Measurements from ENCODE around the gene LASP1NB.
"Not testable (repeated sequence)": the region's sequence is repeated elsewhere in the genome, so short reads cannot be mapped to it uniquely, and the experiment has no call there.

Gene LASP1NB

DNA sequence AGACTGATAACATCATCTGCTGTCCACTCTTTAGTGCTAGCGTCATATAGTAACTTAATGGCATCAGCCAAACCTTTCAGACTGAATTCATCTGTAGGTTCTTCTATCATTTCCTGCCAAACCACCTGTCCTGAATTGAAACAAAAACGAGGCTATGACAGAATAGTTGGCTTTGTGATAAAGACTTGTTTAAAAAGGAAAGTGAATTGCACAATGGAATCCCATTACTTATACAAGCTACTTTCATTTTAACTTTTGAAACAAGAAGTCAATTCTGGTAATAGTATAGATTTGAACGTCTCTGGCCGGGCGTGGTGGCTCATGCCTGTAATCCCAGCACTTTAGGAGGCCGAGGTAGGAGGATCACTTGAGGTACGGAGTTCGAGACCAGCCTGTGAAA lies 18.2 kb downstream of the LASP1NB start:
- no peak overlapping the region for H3K4me3 Mint-ChIP-seq
- no peaks in the 10 kb centered on the region for H3K4me1 Mint-ChIP-seq
- no peaks in the 10 kb centered on the region for H3K9me3 Mint-ChIP-seq
- TF ChIP-seq, protein P1, sequence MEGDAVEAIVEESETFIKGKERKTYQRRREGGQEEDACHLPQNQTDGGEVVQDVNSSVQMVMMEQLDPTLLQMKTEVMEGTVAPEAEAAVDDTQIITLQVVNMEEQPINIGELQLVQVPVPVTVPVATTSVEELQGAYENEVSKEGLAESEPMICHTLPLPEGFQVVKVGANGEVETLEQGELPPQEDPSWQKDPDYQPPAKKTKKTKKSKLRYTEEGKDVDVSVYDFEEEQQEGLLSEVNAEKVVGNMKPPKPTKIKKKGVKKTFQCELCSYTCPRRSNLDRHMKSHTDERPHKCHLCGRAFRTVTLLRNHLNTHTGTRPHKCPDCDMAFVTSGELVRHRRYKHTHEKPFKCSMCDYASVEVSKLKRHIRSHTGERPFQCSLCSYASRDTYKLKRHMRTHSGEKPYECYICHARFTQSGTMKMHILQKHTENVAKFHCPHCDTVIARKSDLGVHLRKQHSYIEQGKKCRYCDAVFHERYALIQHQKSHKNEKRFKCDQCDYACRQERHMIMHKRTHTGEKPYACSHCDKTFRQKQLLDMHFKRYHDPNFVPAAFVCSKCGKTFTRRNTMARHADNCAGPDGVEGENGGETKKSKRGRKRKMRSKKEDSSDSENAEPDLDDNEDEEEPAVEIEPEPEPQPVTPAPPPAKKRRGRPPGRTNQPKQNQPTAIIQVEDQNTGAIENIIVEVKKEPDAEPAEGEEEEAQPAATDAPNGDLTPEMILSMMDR (conservative IDR thresholded peaks at IDR 0.05) = no peak
- H3K27ac Mint-ChIP-seq (ENCODE audit: unreplicated experiment) = no peak overlapping the region
- H3K27me3 Mint-ChIP-seq (ENCODE audit: low read depth) = peaks cover 3% of the 10 kb centered on the region
- DNase-seq (ENCODE audit: low read depth, low spot score) = no peak
- no peaks in the 10 kb centered on the region for H3K36me3 Mint-ChIP-seq (ENCODE audit: low read depth)

DNA sequence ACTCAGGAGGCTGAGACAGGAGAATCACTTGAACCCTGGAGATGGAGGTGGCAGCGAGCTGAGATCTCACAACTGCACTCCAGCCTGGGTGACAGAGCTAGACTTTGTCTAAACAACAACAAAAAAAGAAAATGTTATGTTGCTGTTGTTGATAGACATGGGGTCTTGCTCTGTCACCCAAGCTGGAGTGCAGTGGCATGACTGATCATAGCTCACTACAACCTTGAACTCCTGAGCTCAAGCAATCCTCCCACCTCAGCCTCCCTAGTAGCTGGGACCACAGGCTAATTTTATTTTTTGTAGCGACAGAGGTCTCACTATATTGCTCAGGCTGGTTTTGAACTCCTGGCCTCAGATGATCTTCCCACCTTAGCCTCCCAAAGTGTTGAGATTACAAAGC lies 21.8 kb downstream of the LASP1NB start:
- TF ChIP-seq, protein P1 (conservative IDR thresholded peaks at IDR 0.05) = no peak
- H3K9me3 Mint-ChIP-seq = no peaks in the 10 kb centered on the region
- H3K27ac Mint-ChIP-seq (ENCODE audit: unreplicated experiment) = no peak overlapping the region
- DNase-seq (ENCODE audit: low read depth, low spot score) = no peak
- H3K4me3 Mint-ChIP-seq = no peak overlapping the region
- no peaks in the 10 kb centered on the region for H3K36me3 Mint-ChIP-seq (ENCODE audit: low read depth)
- peaks cover 6% of the 10 kb centered on the region for H3K27me3 Mint-ChIP-seq (ENCODE audit: low read depth)
- H3K4me1 Mint-ChIP-seq = no peaks in the 10 kb centered on the region

DNA sequence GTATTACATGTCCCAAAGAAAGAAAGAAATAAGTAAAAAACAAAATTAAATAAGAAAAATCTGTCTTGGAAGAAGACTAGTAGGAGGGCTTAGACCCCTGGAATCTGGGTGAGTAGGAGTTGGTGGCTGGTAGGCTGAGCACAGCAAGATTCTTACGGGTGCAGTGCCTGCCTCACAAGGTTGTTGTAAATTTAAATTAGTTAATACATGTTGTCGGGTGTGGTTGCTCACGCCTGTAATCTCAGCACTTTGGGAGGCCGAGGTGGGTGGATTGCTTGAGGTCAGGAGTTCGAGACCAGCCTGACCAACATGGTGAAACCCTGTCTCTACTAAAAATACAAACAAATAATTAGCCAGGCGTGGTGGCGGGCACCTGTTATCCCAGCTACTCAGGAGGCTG lies 28.4 kb downstream of the LASP1NB start:
- H3K4me1 Mint-ChIP-seq; H3K36me3 Mint-ChIP-seq (ENCODE audit: low read depth); H3K9me3 Mint-ChIP-seq; H3K27ac Mint-ChIP-seq (ENCODE audit: unreplicated experiment); H3K27me3 Mint-ChIP-seq (ENCODE audit: low read depth); H3K4me3 Mint-ChIP-seq; DNase-seq (ENCODE audit: low read depth, low spot score): not testable (repeated sequence)

DNA sequence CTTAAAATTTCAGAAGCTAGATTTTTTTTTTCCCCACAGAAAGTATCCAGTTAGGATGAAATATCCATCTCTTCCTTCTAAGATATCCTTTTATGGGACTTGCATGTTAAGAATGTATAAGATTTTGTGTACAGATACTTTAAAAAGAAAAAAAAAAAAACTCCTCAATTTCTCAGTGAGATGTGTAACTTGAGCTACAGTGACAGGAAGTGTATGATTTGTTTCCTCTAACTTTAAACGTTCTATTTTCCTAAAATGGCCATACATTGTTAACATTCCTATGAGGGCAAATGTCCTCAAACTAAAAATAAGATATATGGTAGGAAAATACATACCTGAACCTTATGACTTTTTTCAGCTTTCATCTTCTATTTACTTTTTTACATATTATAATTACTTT lies 32.9 kb downstream of the LASP1NB start:
- no peak for DNase-seq (ENCODE audit: low read depth, low spot score)
- Mint-ChIP-seq H3K27me3 (ENCODE audit: low read depth) (no peaks in the 10 kb centered on the region), H3K4me1 (no peaks in the 10 kb centered on the region), H3K27ac (ENCODE audit: unreplicated experiment) (no peak overlapping the region), H3K36me3 (ENCODE audit: low read depth) (no peaks in the 10 kb centered on the region), H3K4me3 (no peak overlapping the region), H3K9me3 (no peaks in the 10 kb centered on the region)
- TF ChIP-seq, protein P1 (conservative IDR thresholded peaks at IDR 0.05) = no peak

DNA sequence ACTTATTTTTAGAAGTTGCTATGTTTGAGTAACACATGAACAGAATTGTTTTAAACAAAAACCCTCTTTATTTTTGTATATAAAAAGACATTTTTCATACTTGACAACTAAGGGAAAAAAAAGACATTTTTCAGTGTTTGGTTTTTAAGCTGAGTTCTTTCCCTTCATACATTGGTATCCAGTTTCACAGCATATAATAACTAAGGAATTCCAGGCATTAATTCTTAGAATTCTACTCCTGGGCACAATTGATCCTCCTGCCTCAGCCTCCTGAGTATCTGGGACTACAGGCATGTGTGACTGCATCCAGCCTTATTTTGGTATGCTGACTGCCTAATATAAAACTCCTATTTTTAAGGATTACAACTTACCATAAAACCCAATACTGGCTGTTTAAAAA lies 33.3 kb downstream of the LASP1NB start:
- no peak overlapping the region for H3K27ac Mint-ChIP-seq (ENCODE audit: unreplicated experiment)

DNA sequence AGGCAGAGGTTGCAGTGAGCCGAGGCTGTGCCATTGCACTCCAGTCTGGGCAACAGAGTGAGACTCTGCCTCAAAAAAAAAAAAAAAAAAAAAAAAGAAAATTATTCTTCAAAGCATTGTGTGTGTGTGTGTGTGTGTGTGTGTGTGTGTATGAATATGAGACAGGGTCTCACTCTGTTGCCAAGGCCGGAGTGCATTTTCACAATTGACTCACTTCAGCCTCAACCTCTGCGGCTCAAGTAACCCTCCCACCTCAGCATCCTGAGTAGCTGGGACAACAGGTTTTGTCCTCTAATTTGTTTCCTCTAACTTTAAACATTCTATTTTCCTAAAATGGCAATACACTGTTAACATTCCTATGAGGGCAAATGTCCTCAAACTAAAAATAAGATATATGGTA lies 34.1 kb downstream of the LASP1NB start:
- Mint-ChIP-seq H3K36me3 (ENCODE audit: low read depth) (no peaks in the 10 kb centered on the region), H3K4me1 (no peaks in the 10 kb centered on the region), H3K9me3 (no peaks in the 10 kb centered on the region), H3K27ac (ENCODE audit: unreplicated experiment) (no peak overlapping the region), H3K27me3 (ENCODE audit: low read depth) (no peaks in the 10 kb centered on the region), H3K4me3 (no peak overlapping the region)
- TF ChIP-seq, protein P1 (conservative IDR thresholded peaks at IDR 0.05) = no peak
- no peak for DNase-seq (ENCODE audit: low read depth, low spot score)

More for the DNA sequence above, 33.3 kb downstream of the LASP1NB start:
- H3K36me3 Mint-ChIP-seq (ENCODE audit: low read depth) = no peaks in the 10 kb centered on the region
- no peak overlapping the region for H3K4me3 Mint-ChIP-seq
- DNase-seq (ENCODE audit: low read depth, low spot score) = no peak
- no peaks in the 10 kb centered on the region for H3K9me3 Mint-ChIP-seq
- TF ChIP-seq, protein P1 (conservative IDR thresholded peaks at IDR 0.05) = no peak
- no peaks in the 10 kb centered on the region for H3K27me3 Mint-ChIP-seq (ENCODE audit: low read depth)
- no peaks in the 10 kb centered on the region for H3K4me1 Mint-ChIP-seq
